GM12873 (cell line): ENCODE results near the gene HOXA4.

Experiments used
- TF ChIP-seq, protein P1 (sequence below): IDR thresholded peaks from 2 replicates; pipeline ENCODE4 v1.5.1; 2012; ENCODE audit warnings: low read depth, mild to moderate bottlenecking, moderate library complexity, low read length, control low read depth; ENCODE audit not compliant: insufficient read depth; ENCODE audit errors: missing control alignments

The HOXA4 gene

DNA sequence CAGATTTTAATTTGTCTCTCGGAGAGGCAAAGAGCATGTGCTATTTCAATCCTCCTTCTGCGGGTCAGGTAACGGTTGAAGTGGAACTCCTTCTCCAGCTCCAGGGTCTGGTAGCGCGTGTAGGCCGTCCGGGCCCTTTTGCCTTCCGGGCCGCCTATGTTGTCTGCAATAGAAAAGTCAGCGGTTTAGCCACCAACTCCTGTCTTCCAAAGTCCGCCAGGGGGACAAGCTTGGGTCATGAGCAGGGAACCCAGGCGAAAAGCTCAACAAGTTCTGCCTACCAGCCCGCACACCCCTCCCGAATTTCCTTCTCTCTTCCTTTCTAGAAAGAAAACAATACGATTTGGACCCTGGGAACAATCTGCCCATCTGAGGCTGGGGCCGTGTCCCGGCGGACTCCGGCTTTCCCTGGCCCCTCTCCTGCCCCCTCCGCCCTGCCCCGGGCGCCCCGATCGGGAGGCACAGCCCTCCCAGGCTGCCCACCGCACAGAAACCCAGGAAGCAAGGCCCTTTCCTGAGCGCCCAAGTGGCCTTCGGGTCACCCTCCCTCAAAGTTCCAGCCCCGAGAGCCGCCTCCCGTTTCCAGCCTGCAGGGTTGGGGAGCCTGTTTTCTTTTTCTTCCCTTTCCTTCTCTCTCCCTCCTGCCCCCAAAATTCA, 11.5 kb upstream of the HOXA4 start:
- TF ChIP-seq, protein P1, sequence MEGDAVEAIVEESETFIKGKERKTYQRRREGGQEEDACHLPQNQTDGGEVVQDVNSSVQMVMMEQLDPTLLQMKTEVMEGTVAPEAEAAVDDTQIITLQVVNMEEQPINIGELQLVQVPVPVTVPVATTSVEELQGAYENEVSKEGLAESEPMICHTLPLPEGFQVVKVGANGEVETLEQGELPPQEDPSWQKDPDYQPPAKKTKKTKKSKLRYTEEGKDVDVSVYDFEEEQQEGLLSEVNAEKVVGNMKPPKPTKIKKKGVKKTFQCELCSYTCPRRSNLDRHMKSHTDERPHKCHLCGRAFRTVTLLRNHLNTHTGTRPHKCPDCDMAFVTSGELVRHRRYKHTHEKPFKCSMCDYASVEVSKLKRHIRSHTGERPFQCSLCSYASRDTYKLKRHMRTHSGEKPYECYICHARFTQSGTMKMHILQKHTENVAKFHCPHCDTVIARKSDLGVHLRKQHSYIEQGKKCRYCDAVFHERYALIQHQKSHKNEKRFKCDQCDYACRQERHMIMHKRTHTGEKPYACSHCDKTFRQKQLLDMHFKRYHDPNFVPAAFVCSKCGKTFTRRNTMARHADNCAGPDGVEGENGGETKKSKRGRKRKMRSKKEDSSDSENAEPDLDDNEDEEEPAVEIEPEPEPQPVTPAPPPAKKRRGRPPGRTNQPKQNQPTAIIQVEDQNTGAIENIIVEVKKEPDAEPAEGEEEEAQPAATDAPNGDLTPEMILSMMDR, result no peak

DNA sequence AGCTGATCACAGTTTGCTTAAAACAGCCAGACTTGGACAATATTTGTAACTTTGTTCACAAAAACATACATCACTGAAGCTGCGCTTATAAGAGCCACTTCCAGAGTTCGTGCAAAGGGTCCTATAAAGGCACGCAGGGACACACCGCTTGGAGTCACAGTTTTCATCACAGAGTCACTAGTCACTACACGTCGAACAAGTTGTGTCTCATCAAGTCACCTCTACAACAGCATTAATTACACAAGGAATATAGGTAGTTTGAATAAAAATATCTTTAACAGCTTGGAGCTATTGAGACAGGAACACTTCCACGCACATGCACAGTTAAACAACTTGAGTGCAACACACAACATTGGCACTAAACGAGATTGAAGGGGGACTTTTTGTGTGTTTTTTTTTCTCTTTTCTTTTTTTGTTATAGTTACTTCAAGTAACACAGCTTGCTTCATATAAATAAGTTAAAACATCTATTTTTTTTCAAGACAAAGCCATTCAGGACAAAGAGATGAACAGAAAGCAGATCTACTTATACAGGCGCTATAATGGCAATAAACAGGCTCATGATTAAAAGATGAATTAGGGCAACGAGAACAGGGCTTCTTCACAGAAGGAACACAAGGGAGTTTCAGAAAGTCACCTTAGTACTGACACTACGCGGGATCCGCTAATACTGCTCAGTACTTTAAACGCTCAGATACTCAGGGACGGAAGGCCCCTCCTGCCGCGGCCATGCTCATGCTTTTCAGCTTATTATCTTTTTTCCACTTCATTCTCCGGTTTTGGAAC, 10.8 kb upstream of the HOXA4 start:
- TF ChIP-seq, protein P1, result no peak

DNA sequence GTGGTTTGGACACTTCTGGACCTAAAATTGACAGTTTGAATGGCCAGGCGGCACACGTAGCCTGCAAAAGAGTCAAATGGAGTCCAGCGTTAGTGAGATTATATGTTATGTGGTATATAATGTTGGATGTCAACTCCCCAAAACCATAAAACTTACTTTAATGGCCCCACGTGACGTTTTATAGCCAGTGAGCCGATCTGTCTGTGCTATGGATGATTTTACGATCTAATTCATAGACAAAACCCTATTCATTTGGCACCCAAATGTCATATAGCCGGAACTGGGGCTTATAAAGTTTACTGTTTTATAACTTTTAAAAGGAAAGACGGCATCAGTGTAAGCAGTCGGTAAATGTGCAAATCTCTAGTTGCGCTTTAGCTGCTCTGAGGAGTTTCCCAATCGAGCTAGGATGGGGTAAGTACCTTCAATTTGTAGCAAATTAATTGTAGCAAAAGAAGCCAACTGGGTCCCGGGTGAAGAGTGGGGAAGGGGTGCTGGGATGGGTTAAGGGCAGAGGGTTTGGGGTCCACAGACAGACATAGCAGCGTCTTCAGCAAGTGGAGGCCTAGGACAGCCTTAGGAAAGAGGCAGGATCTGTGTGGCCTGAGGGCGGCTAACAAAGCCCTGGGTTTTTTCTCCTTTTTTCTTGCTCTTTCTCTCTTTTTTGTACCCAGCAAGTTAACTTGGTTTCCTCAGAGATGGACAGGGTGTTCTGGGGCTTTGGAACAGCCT, 9.7 kb upstream of the HOXA4 start:
- TF ChIP-seq, protein P1, result no peak

DNA sequence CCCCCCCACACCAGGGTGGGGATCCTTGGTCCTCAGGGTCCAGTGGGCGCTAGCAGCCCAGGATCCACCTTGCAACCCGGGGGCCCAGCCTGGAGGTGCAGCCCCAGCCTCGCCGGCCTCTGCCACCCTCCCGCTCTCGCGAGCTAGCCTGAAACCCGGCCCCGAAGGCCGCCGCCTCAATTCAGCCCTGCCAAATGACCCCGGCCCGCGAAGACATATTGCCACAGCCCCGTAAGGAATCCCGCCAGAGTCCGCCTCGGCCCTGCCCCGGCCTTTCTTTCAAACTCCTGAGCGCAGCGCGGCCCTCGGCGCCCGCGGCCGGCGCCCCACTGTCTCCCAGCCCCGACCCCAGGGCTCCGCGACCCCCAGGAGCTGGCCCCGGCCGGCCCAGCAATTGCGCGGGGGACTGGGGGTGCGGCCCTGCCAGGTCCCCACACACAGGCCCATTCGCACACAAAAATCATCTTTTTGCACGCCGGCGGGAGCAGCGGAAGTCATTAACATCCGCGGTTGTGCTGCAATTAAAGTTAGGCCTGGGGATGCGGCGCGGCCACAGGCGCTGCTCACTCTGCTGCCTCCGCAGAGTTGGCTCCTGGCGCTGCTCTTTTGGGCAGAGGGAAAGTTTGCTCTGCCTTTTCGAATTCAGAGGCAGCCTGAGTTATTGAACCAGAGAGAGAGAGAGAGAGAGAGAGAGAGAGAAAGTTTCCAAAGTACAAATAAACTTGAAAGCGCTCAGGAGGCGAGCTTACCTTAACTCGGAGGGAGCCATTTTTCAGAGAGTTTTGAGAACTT, 9.0 kb upstream of the HOXA4 start:
- TF ChIP-seq, protein P1, result no peak

DNA sequence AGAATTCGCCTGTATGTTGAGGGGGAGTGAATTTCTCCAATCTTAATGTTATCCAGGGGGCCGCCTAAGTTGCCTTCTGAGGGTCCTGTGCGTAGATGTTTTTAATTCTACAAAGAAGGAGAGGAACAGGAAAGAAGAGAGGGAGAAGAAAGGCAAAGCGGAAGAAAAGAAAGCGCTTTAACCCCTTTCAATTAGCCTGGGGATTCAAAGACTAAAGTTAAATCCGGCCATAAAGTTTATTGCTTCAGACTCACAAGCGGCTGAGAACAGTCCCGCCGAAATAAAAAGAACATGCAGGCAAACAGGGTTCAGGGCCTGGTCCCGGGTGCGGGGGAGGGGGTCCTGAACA, 8.4 kb upstream of the HOXA4 start:
- TF ChIP-seq, protein P1, result no peak

DNA sequence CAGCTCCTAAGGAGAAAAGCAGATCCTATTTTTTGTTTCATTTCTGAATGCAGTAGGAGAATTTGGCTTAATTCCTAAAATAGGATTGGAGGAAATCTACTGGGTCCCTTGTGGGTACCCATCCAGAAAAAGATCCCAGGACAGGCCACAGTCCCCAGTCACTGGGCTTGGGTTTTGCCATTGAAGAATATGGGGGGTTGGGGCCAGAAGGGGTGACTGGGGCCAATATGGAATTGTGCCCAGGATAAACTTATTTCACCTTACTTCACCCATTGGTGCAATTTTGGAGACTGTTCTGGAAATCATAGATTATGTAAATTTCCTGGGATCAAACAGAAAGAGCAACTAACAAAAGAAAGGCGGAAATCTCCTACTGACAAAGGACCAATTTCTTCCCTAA, 7.9 kb upstream of the HOXA4 start:
- TF ChIP-seq, protein P1, result no peak
